ENCODE results near the gene RPL38. TPM values are rescaled to one million over a fixed set of nuclear protein-coding genes. Genes with fewer than 3 reads are reported as not detected.
"Not testable (repeated sequence)": the region's sequence is repeated elsewhere in the genome, so short reads cannot be mapped to it uniquely, and the experiment has no call there.

Gene RPL38
- total RNA-seq, 1 donor from 2014 or later, result 967 TPM

DNA sequence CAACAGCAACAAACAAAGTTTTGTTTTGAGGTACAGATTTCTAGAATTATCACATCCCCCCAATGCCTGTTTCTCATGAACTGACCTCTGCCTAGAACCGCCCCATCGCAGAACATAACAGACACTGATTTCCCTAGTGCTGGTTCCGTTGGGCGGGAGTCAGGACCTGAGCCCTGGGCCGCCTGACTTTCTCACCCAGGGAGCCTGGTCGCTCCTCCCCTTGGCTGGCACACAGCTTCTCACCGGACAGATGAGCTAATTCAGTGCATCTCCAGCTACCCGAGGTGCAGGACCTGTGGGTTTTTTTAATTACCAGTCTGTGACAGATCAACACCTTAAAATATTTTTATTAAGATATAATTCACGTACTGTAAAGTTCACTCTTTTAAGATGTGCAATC, 20.1 kb upstream of the RPL38 start:
- Mint-ChIP-seq H3K27me3 (ENCODE audit: low read depth) (peaks cover 2% of the 10 kb centered on the region), H3K4me3 (no peak overlapping the region), H3K27ac (ENCODE audit: unreplicated experiment) (no peak overlapping the region), H3K9me3 (no peaks in the 10 kb centered on the region), H3K4me1 (peaks cover 20% of the 10 kb centered on the region), H3K36me3 (ENCODE audit: low read depth) (no peaks in the 10 kb centered on the region)
- no peak for DNase-seq (ENCODE audit: low read depth, low spot score)
- no peak for TF ChIP-seq CTCF (conservative IDR thresholded peaks at IDR 0.05)

DNA sequence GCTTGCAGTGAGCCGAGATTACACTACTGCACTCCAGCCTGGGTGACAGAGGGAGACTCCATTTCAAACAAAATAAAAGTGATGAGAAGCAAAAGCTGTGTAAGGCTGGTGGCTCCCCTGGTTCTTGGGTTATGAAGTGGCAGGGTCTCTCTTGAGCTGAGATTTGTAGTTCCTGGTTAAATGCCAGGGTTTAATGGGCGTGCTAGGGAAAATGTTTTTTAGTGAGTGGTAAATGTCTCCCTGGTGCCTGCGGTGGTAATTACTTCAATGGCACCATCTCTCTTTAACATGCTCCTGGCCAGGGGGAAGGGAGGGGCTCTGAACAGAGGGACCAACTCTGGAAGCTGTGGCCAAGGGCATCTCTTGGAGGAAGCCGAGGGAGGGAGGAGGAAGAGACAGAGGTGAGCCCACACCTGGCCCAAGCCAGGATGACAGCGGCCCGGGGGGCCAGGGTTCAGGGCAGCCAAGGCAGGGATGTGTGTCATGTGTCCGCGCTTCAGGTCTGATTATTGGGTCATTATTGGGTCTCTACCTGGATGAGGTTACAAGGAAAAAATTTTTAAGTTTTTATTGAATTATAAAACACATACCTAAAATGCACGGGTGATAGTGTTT, 17.8 kb upstream of the RPL38 start:
- Mint-ChIP-seq H3K36me3 (ENCODE audit: low read depth) (no peaks in the 10 kb centered on the region), H3K9me3 (no peaks in the 10 kb centered on the region), H3K27ac (ENCODE audit: unreplicated experiment) (no peak overlapping the region), H3K4me1 (peaks cover 23% of the 10 kb centered on the region), H3K27me3 (ENCODE audit: low read depth) (peaks cover 2% of the 10 kb centered on the region), H3K4me3 (no peak overlapping the region)
- no peak for TF ChIP-seq CTCF (conservative IDR thresholded peaks at IDR 0.05)
- DNase-seq (ENCODE audit: low read depth, low spot score), result no peak

- no peaks in the 10 kb centered on the region for H3K36me3 Mint-ChIP-seq (ENCODE audit: low read depth)
- H3K27ac Mint-ChIP-seq (ENCODE audit: unreplicated experiment), result no peak overlapping the region
- no peak overlapping the region for H3K4me3 Mint-ChIP-seq
- DNase-seq (ENCODE audit: low read depth, low spot score), result no peak
- no peaks in the 10 kb centered on the region for H3K9me3 Mint-ChIP-seq
- H3K4me1 Mint-ChIP-seq, result peaks cover 23% of the 10 kb centered on the region
- TF ChIP-seq CTCF (conservative IDR thresholded peaks at IDR 0.05), result no peak
- peaks cover 2% of the 10 kb centered on the region for H3K27me3 Mint-ChIP-seq (ENCODE audit: low read depth)
Measured at GRCh38 chr17:74186498-74186897, 17.0 kb upstream of the RPL38 start.

DNA sequence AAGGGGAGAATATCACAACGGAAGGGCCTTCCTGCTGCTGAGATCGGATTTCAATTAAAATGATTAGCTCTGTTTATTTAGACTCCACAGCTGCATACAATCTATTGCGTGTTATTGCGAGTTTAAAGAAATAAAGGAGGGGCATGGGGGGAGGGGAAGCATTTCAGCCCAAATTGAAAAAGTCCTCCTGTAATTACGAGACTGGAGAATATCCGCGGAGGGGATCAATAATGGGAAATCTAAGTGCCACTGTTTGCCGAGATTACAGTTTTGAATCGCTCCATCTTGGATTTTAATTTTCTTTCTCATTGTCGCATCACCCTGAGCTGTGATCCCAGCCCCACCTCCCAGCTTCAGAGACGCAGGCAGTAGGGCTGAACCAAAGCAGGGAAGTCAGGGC, 15.7 kb upstream of the RPL38 start:
- DNase-seq (ENCODE audit: low read depth, low spot score), result no peak
- peaks cover 23% of the 10 kb centered on the region for H3K4me1 Mint-ChIP-seq
- no peaks in the 10 kb centered on the region for H3K9me3 Mint-ChIP-seq
- no peak overlapping the region for H3K4me3 Mint-ChIP-seq
- H3K27ac Mint-ChIP-seq (ENCODE audit: unreplicated experiment), result no peak overlapping the region
- no peaks in the 10 kb centered on the region for H3K36me3 Mint-ChIP-seq (ENCODE audit: low read depth)
- TF ChIP-seq CTCF (conservative IDR thresholded peaks at IDR 0.05), result no peak
- H3K27me3 Mint-ChIP-seq (ENCODE audit: low read depth), result no peaks in the 10 kb centered on the region

GRCh38 chr17:74188687-74189086, 14.8 kb upstream of the RPL38 start:
- not testable (repeated sequence) for H3K27ac Mint-ChIP-seq (ENCODE audit: unreplicated experiment); H3K4me3 Mint-ChIP-seq; DNase-seq (ENCODE audit: low read depth, low spot score); H3K36me3 Mint-ChIP-seq (ENCODE audit: low read depth); H3K9me3 Mint-ChIP-seq; H3K27me3 Mint-ChIP-seq (ENCODE audit: low read depth)
- peaks cover 23% of the 10 kb centered on the region for H3K4me1 Mint-ChIP-seq

DNA sequence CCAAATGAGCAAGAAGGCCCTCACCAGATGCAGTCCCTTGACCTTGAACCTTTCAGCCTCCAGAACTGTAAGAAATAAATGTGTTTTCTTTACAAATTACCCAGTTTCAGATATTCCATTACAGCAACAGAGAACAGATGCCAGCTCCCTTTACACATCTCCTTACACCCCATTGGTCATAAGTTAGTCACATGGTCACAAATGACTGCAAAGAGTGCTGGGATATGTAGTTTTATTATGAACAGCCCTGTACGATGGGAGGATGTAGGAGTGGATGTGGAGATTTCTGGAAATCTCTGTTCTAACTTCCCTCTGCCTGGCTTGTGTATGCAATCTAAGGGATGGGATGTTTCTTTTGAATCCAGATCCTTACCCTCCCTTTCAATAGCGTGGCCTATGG, 13.3 kb upstream of the RPL38 start:
- peaks cover 14% of the 10 kb centered on the region for H3K27me3 Mint-ChIP-seq (ENCODE audit: low read depth)
- no peak overlapping the region for H3K27ac Mint-ChIP-seq (ENCODE audit: unreplicated experiment)
- H3K36me3 Mint-ChIP-seq (ENCODE audit: low read depth), result no peaks in the 10 kb centered on the region
- peaks cover 23% of the 10 kb centered on the region for H3K4me1 Mint-ChIP-seq
- DNase-seq (ENCODE audit: low read depth, low spot score), result no peak
- H3K4me3 Mint-ChIP-seq, result no peak overlapping the region
- H3K9me3 Mint-ChIP-seq, result no peaks in the 10 kb centered on the region
- no peak for TF ChIP-seq CTCF (conservative IDR thresholded peaks at IDR 0.05)
